A549 (cell line): ENCODE measurements around the gene CFAP119. TPM values are rescaled to one million over a fixed set of nuclear protein-coding genes. Genes with fewer than 3 reads are reported as not detected.

Experiments used
- ATAC-seq, 2 experiments: fragments of 200-7000 bp in 1 of 2; fragments of >200 bp in 1 of 2; cut with Nextera tagmentation in 1 of 2; cut with Tn5 transposase in 1 of 2; 3 replicates each; pipeline versions ENCODE4 v1.8.0 to v1.9.1; 2018 to 2020; ENCODE audit warnings: mild to moderate bottlenecking in 1 of 2, moderate library complexity in 1 of 2
- CTCF ChIA-PET: fragments of 300-600 bp; sonication (Branson Sonifier 250); formaldehyde crosslinking; extraction: SDS; loops from one replicate; lab custom pipeline; 2021; ENCODE audit warnings: antibody characterized with exemption, inconsistent platforms; lab: Yijun Ruan, JAX
- POLR2A ChIA-PET: fragments of 350-600 bp; formaldehyde crosslinking; extraction: SDS; loops from one replicate; lab custom pipeline; 2021; ENCODE audit warnings: antibody characterized with exemption, inconsistent platforms; lab: Yijun Ruan, JAX
- DNase-seq, 2 experiments: peaks; one replicate each; pipeline versions ENCODE4 v3.0.0 to v3.0.0-alpha.2; 2011 to 2016; ENCODE audit warnings: low read depth in 1 of 2, low spot score in 1 of 2
- FAIRE-seq: peaks from 2 replicates; lab custom pipeline; 2011; peaks lifted over from hg19 to GRCh38; lab: Jason Lieb, UNC
- H3K27ac ChIP-seq, 2 experiments: fragments of >200 bp; sonication (Bioruptor Twin); formaldehyde crosslinking; 3 replicates each; pipeline ENCODE4 v1.5.1; 2016 to 2017
- H3K4me1 ChIP-seq: fragments of >200 bp; sonication (Bioruptor Twin); formaldehyde crosslinking; 3 replicates; pipeline ENCODE4 v1.6.1; 2016
- H3K4me2 ChIP-seq: fragments of >200 bp; sonication (Bioruptor Twin); formaldehyde crosslinking; 3 replicates; pipeline ENCODE4 v1.6.1; 2016
- H3K4me3 ChIP-seq: fragments of >200 bp; sonication (Bioruptor Twin); formaldehyde crosslinking; 3 replicates; pipeline ENCODE4 v1.5.1; 2016
- H3K9me3 ChIP-seq: fragments of >200 bp; sonication (Bioruptor Twin); formaldehyde crosslinking; 3 replicates; pipeline ENCODE4 v1.6.1; 2016
- CHD4 ChIP-seq: fragments of 200-600 bp; sonication (generic); IDR thresholded peaks from 2 replicates; pipeline ENCODE4 v1.6.1; 2016; ENCODE audit warnings: antibody characterized with exemption, mild to moderate bottlenecking, borderline replicate concordance
- EHF ChIP-seq: fragments of 250-450 bp; sonication (Bioruptor Pico); IDR thresholded peaks from 2 replicates; pipeline ENCODE4 v1.5.0; 2020; ENCODE audit warnings: mild to moderate bottlenecking
- EHMT2 ChIP-seq: fragments of 200-600 bp; sonication (generic); IDR thresholded peaks from 2 replicates; pipeline ENCODE4 v1.6.1; 2016; ENCODE audit warnings: antibody characterized with exemption, low read depth, mild to moderate bottlenecking, moderate library complexity
- GATA3 ChIP-seq: IDR thresholded peaks from 2 replicates; pipeline ENCODE4 v1.6.1; 2012; ENCODE audit warnings: borderline replicate concordance
- HOXB13 ChIP-seq: fragments of 250-450 bp; sonication (Bioruptor Pico); IDR thresholded peaks from 2 replicates; pipeline ENCODE4 v1.5.0; 2020; ENCODE audit warnings: low read depth, mild to moderate bottlenecking, moderate library complexity
- HOXB5 ChIP-seq: fragments of 250-450 bp; sonication (Bioruptor Pico); IDR thresholded peaks from 2 replicates; pipeline ENCODE4 v1.5.0; 2020; ENCODE audit warnings: mild to moderate bottlenecking, moderate library complexity
- JUN ChIP-seq, 2 experiments: fragments of >200 bp; sonication (Bioruptor Twin); formaldehyde crosslinking; IDR thresholded peaks; 2 replicates in 1 of 2; 3 replicates in 1 of 2; pipeline ENCODE4 v1.6.1; 2016 to 2017
- MAFK ChIP-seq: fragments of 450-650 bp; IDR thresholded peaks from 2 replicates; pipeline ENCODE4 v1.6.1; 2014; ENCODE audit not compliant: partially characterized antibody
- MAZ ChIP-seq: fragments of 150-350 bp; IDR thresholded peaks from 2 replicates; pipeline ENCODE4 v1.6.1; 2014; ENCODE audit warnings: antibody characterized with exemption, low read depth, low read length, borderline replicate concordance
- MYC ChIP-seq: IDR thresholded peaks from 2 replicates; pipeline ENCODE4 v1.6.1; 2012; ENCODE audit warnings: mild to moderate bottlenecking, inconsistent platforms, low read length, improper control_type of control experiment, borderline replicate concordance
- NFE2L2 ChIP-seq: fragments of 150-350 bp; conservative IDR thresholded peaks from 2 replicates; pipeline ENCODE4 v1.6.1; 2014; ENCODE audit warnings: low read length
- PHF8 ChIP-seq: fragments of 200-600 bp; sonication (generic); IDR thresholded peaks from 2 replicates; pipeline ENCODE4 v1.6.1; 2016; ENCODE audit warnings: low read depth, mild to moderate bottlenecking, antibody characterized with exemption, moderate library complexity, borderline replicate concordance
- POLR2AphosphoS2 ChIP-seq: conservative IDR thresholded peaks from 2 replicates; pipeline ENCODE4 v1.6.1; 2012; ENCODE audit warnings: low read length, improper control_type of control experiment, inconsistent platforms
- RARB ChIP-seq: fragments of 250-450 bp; sonication (Bioruptor Pico); IDR thresholded peaks from 2 replicates; pipeline ENCODE4 v1.8.0; 2021; ENCODE audit warnings: mild to moderate bottlenecking, moderate library complexity
- SMC3 ChIP-seq: fragments of >200 bp; sonication (Bioruptor Twin); formaldehyde crosslinking; IDR thresholded peaks from 3 replicates; pipeline ENCODE4 v1.6.1; 2018; ENCODE audit warnings: inconsistent platforms
- ZFP36 ChIP-seq: fragments of 450-650 bp; IDR thresholded peaks from 2 replicates; pipeline ENCODE4 v1.6.1; 2014; ENCODE audit warnings: borderline replicate concordance; ENCODE audit not compliant: partially characterized antibody
- ZSCAN20 ChIP-seq: fragments of 250-450 bp; sonication (Bioruptor Pico); IDR thresholded peaks from 2 replicates; pipeline ENCODE4 v1.8.0; 2022; ENCODE audit warnings: mild to moderate bottlenecking, moderate library complexity
- WGBS: methylation state at CpG from one replicate; pipeline ENCODE4 v1.1.6; 2017; ENCODE audit errors: missing lambda C conversion rate; 5-methylcytosine and 5-hydroxymethylcytosine counted together
- polyA plus RNA-seq, 4 experiments: library from polyadenylated mRNA; depleted of rRNA in 3 of 4; stranded (reverse); fragments of >200 nt; fragmentation: RNase III in 1 of 4; extraction: RNeasy Plus Mini Kit Qiagen cat#74134 plus additional on column Dnase treatment in 1 of 4; gene quantifications; 2 replicates in 3 of 4; 3 replicates in 1 of 4; pipeline ENCODE4 v1.2.3, GENCODE V29; 2011 to 2017
- TF ChIP-seq, protein P1 (sequence below): fragments of 450-650 bp; IDR thresholded peaks from 2 replicates; pipeline ENCODE4 v1.6.1; 2014; ENCODE audit warnings: antibody characterized with exemption
- TF ChIP-seq, protein P2 (sequence below): fragments of >200 bp; sonication (Bioruptor Twin); formaldehyde crosslinking; IDR thresholded peaks from 3 replicates; pipeline ENCODE4 v1.5.1; 2016
- TF ChIP-seq, protein P3 (sequence below): fragments of 250-450 bp; sonication (Bioruptor Pico); IDR thresholded peaks from 2 replicates; pipeline ENCODE4 v1.5.0; 2021; ENCODE audit warnings: mild to moderate bottlenecking, moderate library complexity, borderline replicate concordance
- TF ChIP-seq, protein P4 (sequence below): IDR thresholded peaks from 2 replicates; pipeline ENCODE4 v1.6.1; 2012
- TF ChIP-seq, protein P5 (sequence below): fragments of 150-350 bp; IDR thresholded peaks from 2 replicates; pipeline ENCODE4 v1.6.1; 2014; ENCODE audit warnings: low read depth, mild to moderate bottlenecking, low read length

CFAP119 gene
- polyA plus RNA-seq, 2 of the 4 experiments (the other 2 are of a cell fraction), result 4.5 to 9.5 TPM

DNA sequence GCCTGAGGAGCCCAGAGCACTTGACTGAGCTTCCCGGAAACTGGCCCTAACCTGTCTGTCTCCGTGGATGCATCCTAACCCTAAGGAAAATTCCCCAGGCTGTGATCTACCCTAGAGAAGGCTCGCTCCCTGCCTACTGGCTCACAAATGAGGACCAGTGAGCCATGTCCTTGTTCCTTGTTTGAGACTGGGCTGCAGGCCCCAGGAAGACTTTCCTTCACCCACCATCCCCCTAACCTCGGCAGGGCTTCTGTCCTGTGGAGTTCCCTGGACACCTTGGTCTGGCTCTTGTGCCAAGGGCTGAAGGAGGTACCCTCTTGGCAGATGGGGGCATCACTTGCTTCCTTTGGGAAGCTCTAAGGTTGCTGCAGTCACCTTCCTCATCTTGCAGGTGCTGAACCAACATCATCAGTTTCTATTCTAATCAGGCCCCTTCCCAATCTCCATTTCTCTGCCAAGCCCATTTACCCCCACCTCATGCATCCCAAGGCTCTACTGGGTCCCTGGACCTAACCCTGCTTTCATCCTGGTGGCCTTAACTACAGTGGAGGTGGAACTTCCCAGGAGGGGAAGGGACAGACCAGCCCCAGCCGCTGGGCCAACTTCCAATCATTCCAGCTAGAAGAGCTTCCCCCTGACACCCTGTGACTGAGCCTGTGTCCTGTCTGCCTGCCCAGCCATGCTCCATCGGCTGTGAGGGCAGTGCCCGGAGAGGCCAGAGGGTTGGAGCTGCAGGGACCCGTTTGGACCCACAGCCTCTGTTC is 12.7 kb upstream of the CFAP119 start (continued):
- TF ChIP-seq ZFP36, result no peak
- TF ChIP-seq MAFK, result no peak
- TF ChIP-seq POLR2AphosphoS2, result no peak
- no peak for TF ChIP-seq HOXB13 (CRISPR knock-in tag)
- TF ChIP-seq EHF (CRISPR knock-in tag), result no peak
- TF ChIP-seq RARB, result no peak

GRCh38 chr16:30773826-30774225 is 12.0 kb upstream of the CFAP119 start:
- FAIRE-seq (no peak), ATAC-seq (no peak)
- whole genome bisulfite sequencing, result 97% methylated on average over 13 of the region's 14 CpGs
- POLR2A ChIA-PET, result interaction anchor here (1.1 to 3.0 kb wide), 2 partner anchors 26 to 32 kb away, joined by 3 to 10 read pairs; partner anchors contain the start of gene PHKG2
- no peaks in the 10 kb centered on the region for H3K9me3 ChIP-seq
- H3K4me3 ChIP-seq, result no peak overlapping the region
- H3K4me1 ChIP-seq, result peaks cover 11% of the 10 kb centered on the region
- H3K4me2 ChIP-seq, result no peak overlapping the region
- H3K27ac ChIP-seq, result no peak overlapping the region
- CTCF ChIA-PET, result interaction anchor here (1.2 to 2.2 kb wide), 2 partner anchors 9 to 168 kb away, joined by 4 to 18 read pairs; partner anchors contain the start of gene RNF40
- TF ChIP-seq, protein P1, sequence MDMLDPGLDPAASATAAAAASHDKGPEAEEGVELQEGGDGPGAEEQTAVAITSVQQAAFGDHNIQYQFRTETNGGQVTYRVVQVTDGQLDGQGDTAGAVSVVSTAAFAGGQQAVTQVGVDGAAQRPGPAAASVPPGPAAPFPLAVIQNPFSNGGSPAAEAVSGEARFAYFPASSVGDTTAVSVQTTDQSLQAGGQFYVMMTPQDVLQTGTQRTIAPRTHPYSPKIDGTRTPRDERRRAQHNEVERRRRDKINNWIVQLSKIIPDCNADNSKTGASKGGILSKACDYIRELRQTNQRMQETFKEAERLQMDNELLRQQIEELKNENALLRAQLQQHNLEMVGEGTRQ, result no peak
- no peak for TF ChIP-seq ZSCAN20 (CRISPR knock-in tag)
- TF ChIP-seq ZFP36, result no peak
- no peak for TF ChIP-seq SMC3
- TF ChIP-seq, all 56 proteins: peak for 0
- DNase-seq, result no peak

- no peak overlapping the region for H3K4me3 ChIP-seq
- no peak overlapping the region for H3K27ac ChIP-seq
- no peak for FAIRE-seq
- CTCF ChIA-PET, result interaction anchor here (1.8 kb wide), 1 partner anchor 130 kb away, joined by 4 read pairs; no protein-coding TSS in a partner anchor
- no peak overlapping the region for H3K4me2 ChIP-seq
- TF ChIP-seq ZFP36 (no peak), HOXB5 (no peak), MAZ (no peak), MAFK (no peak), HOXB13 (CRISPR knock-in tag) (no peak)
- TF ChIP-seq, protein P2, sequence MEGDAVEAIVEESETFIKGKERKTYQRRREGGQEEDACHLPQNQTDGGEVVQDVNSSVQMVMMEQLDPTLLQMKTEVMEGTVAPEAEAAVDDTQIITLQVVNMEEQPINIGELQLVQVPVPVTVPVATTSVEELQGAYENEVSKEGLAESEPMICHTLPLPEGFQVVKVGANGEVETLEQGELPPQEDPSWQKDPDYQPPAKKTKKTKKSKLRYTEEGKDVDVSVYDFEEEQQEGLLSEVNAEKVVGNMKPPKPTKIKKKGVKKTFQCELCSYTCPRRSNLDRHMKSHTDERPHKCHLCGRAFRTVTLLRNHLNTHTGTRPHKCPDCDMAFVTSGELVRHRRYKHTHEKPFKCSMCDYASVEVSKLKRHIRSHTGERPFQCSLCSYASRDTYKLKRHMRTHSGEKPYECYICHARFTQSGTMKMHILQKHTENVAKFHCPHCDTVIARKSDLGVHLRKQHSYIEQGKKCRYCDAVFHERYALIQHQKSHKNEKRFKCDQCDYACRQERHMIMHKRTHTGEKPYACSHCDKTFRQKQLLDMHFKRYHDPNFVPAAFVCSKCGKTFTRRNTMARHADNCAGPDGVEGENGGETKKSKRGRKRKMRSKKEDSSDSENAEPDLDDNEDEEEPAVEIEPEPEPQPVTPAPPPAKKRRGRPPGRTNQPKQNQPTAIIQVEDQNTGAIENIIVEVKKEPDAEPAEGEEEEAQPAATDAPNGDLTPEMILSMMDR, result no peak
- TF ChIP-seq, all 56 proteins: peak for 0
- 93% methylated on average over 14 of the region's 14 CpGs for WGBS
- H3K4me1 ChIP-seq, result peaks cover 6% of the 10 kb centered on the region
- POLR2A ChIA-PET, result interaction anchor here (0.9 to 1.4 kb wide), 2 partner anchors 24 to 43 kb away, joined by 3 to 4 read pairs; partner anchors contain the start of gene PHKG2
- DNase-seq, result no peak
- no peaks in the 10 kb centered on the region for H3K9me3 ChIP-seq
- no peak for ATAC-seq
Measured at GRCh38 chr16:30771726-30772125, 9.9 kb upstream of the CFAP119 start.

- CTCF ChIA-PET, result interaction anchor here (2.0 kb wide), 1 partner anchor 44 kb away, joined by 8 read pairs; no protein-coding TSS in a partner anchor
- FAIRE-seq, result no peak
- no peak overlapping the region for H3K4me3 ChIP-seq
- no peaks in the 10 kb centered on the region for H3K9me3 ChIP-seq
- no peaks in the 10 kb centered on the region for H3K4me1 ChIP-seq
- 93% methylated on average over 17 of the region's 17 CpGs for WGBS
- no peak for ATAC-seq
- H3K27ac ChIP-seq, result no peak overlapping the region
- POLR2A ChIA-PET, result no interaction called here
- no peak for DNase-seq
- no peak overlapping the region for H3K4me2 ChIP-seq
- TF ChIP-seq JUN (IDR thresholded peaks at IDR 0.05) (no peak), CHD4 (no peak), GATA3 (no peak), NFE2L2 (no peak), MYC (no peak), PHF8 (no peak), EHMT2 (no peak), MAFK (no peak), RARB (no peak)
- TF ChIP-seq, protein P3, sequence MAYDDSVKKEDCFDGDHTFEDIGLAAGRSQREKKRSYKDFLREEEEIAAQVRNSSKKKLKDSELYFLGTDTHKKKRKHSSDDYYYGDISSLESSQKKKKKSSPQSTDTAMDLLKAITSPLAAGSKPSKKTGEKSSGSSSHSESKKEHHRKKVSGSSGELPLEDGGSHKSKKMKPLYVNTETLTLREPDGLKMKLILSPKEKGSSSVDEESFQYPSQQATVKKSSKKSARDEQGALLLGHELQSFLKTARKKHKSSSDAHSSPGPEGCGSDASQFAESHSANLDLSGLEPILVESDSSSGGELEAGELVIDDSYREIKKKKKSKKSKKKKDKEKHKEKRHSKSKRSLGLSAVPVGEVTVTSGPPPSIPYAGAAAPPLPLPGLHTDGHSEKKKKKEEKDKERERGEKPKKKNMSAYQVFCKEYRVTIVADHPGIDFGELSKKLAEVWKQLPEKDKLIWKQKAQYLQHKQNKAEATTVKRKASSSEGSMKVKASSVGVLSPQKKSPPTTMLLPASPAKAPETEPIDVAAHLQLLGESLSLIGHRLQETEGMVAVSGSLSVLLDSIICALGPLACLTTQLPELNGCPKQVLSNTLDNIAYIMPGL (CRISPR knock-in tag), result no peak
- TF ChIP-seq, protein P4, sequence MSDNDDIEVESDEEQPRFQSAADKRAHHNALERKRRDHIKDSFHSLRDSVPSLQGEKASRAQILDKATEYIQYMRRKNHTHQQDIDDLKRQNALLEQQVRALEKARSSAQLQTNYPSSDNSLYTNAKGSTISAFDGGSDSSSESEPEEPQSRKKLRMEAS, result no peak
- TF ChIP-seq, protein P5, sequence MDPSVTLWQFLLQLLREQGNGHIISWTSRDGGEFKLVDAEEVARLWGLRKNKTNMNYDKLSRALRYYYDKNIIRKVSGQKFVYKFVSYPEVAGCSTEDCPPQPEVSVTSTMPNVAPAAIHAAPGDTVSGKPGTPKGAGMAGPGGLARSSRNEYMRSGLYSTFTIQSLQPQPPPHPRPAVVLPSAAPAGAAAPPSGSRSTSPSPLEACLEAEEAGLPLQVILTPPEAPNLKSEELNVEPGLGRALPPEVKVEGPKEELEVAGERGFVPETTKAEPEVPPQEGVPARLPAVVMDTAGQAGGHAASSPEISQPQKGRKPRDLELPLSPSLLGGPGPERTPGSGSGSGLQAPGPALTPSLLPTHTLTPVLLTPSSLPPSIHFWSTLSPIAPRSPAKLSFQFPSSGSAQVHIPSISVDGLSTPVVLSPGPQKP, result no peak
Measured at GRCh38 chr16:30769379-30770089, 7.7 kb upstream of the CFAP119 start.
